ENCODE measurements around the gene TTPAL.
"Not testable (repeated sequence)": the region's sequence is repeated elsewhere in the genome, so short reads cannot be mapped to it uniquely, and the experiment has no call there.

Gene TTPAL

GRCh38 chr20:44467289-44467883, 8.3 kb upstream of the TTPAL start:
- no peak for DNase-seq (ENCODE audit: low read depth in 3 of 3)

GRCh38 chr20:44468044-44468782, 7.5 kb upstream of the TTPAL start:
- no peak for DNase-seq (ENCODE audit: low read depth in 3 of 3)

- no peak for DNase-seq (ENCODE audit: low read depth in 3 of 3)
These were observed 5.3 kb upstream of the TTPAL start for GRCh38 chr20:44470327-44470726.

- no peak for DNase-seq (ENCODE audit: low read depth in 3 of 3)
These were observed 4.2 kb upstream of the TTPAL start for GRCh38 chr20:44471481-44471882.

- DNase-seq (ENCODE audit: low read depth in 3 of 3), result not testable (repeated sequence)
These were observed 3.4 kb upstream of the TTPAL start for GRCh38 chr20:44472283-44472682.

GRCh38 chr20:44475372-44475693, 341 bp upstream of the TTPAL start:
- DNase-seq (ENCODE audit: low read depth in 3 of 3), result no peak

GRCh38 chr20:44477151-44477550, 1.5 kb downstream of the TTPAL start:
- no peak for DNase-seq (ENCODE audit: low read depth in 3 of 3)

GRCh38 chr20:44478206-44478605, 2.5 kb downstream of the TTPAL start:
- DNase-seq (ENCODE audit: low read depth in 3 of 3), result no peak

- DNase-seq (ENCODE audit: low read depth in 3 of 3), result no peak
These were observed 4.0 kb downstream of the TTPAL start for GRCh38 chr20:44479643-44480042.

- DNase-seq (ENCODE audit: low read depth in 3 of 3), result no peak
These were observed 4.4 kb downstream of the TTPAL start for GRCh38 chr20:44480097-44480496.

- no peak for DNase-seq (ENCODE audit: low read depth in 3 of 3)
These were observed 6.2 kb downstream of the TTPAL start for GRCh38 chr20:44481719-44482416.

GRCh38 chr20:44483112-44483511, 7.4 kb downstream of the TTPAL start:
- no peak for DNase-seq (ENCODE audit: low read depth in 3 of 3)

- DNase-seq (ENCODE audit: low read depth in 3 of 3), result no peak
These were observed 9.6 kb downstream of the TTPAL start for GRCh38 chr20:44485078-44485829.

- DNase-seq (ENCODE audit: low read depth in 3 of 3), result no peak
These were observed 10.1 kb downstream of the TTPAL start for GRCh38 chr20:44485830-44486198.

GRCh38 chr20:44488551-44488950, 12.9 kb downstream of the TTPAL start:
- no peak for DNase-seq (ENCODE audit: low read depth in 3 of 3)

- DNase-seq (ENCODE audit: low read depth in 3 of 3), result no peak
These were observed 13.5 kb downstream of the TTPAL start for GRCh38 chr20:44489223-44489622.

GRCh38 chr20:44489931-44490330, 14.3 kb downstream of the TTPAL start:
- no peak for DNase-seq (ENCODE audit: low read depth in 3 of 3)

GRCh38 chr20:44491635-44492395, 16.1 kb downstream of the TTPAL start:
- DNase-seq (ENCODE audit: low read depth in 3 of 3), result no peak

GRCh38 chr20:44494266-44494665, 18.6 kb downstream of the TTPAL start:
- DNase-seq (ENCODE audit: low read depth in 3 of 3), result no peak

GRCh38 chr20:44494681-44495080, 19.0 kb downstream of the TTPAL start:
- DNase-seq (ENCODE audit: low read depth in 3 of 3), result no peak

GRCh38 chr20:44495257-44495656, 19.6 kb downstream of the TTPAL start:
- no peak for DNase-seq (ENCODE audit: low read depth in 3 of 3)

Data from stimulated activated CD4-positive, alpha-beta T cell treated with anti-CD3 and anti-CD28 coated beads, TNF-alpha, amount 100 ng/mL, for 48 hours (primary cell).